Endothelial cell of hepatic sinusoid (primary cell): Measurements from ENCODE around the gene ABR.

Experiments
- in situ Hi-C: cut with HindIII; loops from 2 replicates; pipeline ENCODE4 v1.10.0; 2017; ENCODE audit warnings: low sequenced_read_pairs

ABR gene

GRCh38 chr17:973053-973452 lies 206.7 kb downstream of the ABR start:
- in situ Hi-C loops = loop anchor here (10.0 kb wide), 1 partner anchor 198 kb away; no protein-coding TSS in a partner anchor

GRCh38 chr17:971861-972260 lies 207.9 kb downstream of the ABR start:
- in situ Hi-C loops = loop anchor here (10.0 kb wide), 1 partner anchor 197 kb away; no protein-coding TSS in a partner anchor

GRCh38 chr17:970364-970763 lies 209.4 kb downstream of the ABR start:
- in situ Hi-C loops = loop anchor here (10.0 kb wide), 1 partner anchor 196 kb away; no protein-coding TSS in a partner anchor

- in situ Hi-C loops = loop anchor here (10.0 kb wide), 1 partner anchor 195 kb away; no protein-coding TSS in a partner anchor
Observed at GRCh38 chr17:969811-970355, 209.9 kb downstream of the ABR start.

GRCh38 chr17:968812-969730 lies 210.7 kb downstream of the ABR start:
- in situ Hi-C loops = no loop called here

GRCh38 chr17:967122-967521 lies 212.7 kb downstream of the ABR start:
- in situ Hi-C loops = no loop called here

- in situ Hi-C loops = no loop called here
Observed at GRCh38 chr17:965311-965989, 214.3 kb downstream of the ABR start.

GRCh38 chr17:964876-965275 lies 214.9 kb downstream of the ABR start:
- in situ Hi-C loops = no loop called here

- in situ Hi-C loops = no loop called here
Observed at GRCh38 chr17:962670-963069, 217.1 kb downstream of the ABR start.

- in situ Hi-C loops = no loop called here
Observed at GRCh38 chr17:962166-962565, 217.6 kb downstream of the ABR start.

- in situ Hi-C loops = no loop called here
Observed at GRCh38 chr17:958712-959451, 220.9 kb downstream of the ABR start.

- in situ Hi-C loops = no loop called here
Observed at GRCh38 chr17:957856-958421, 221.8 kb downstream of the ABR start.

GRCh38 chr17:956905-957304 lies 222.9 kb downstream of the ABR start:
- in situ Hi-C loops = no loop called here

GRCh38 chr17:954431-955164 lies 225.2 kb downstream of the ABR start:
- in situ Hi-C loops = no loop called here

- in situ Hi-C loops = no loop called here
Observed at GRCh38 chr17:953767-954166, 226.0 kb downstream of the ABR start.
